Measurements from ENCODE around the gene WNT2B. TPM values are rescaled to one million over a fixed set of nuclear protein-coding genes. Genes with fewer than 3 reads are reported as not detected.

WNT2B gene
- polyA plus RNA-seq, 3 donors, result 0.07 to 0.79 TPM; not detected in 1

- H3K27ac Mint-ChIP-seq, result no peak overlapping the region
- no peaks in the 10 kb centered on the region for H3K4me1 Mint-ChIP-seq
- Histone ChIP-seq H3K36me3 (replicated peaks in 1 of 2; ENCODE audit: control insufficient read depth in 1 of 2, insufficient read depth in 2 of 2, low read length in 2 of 2) (peaks cover 2 to 7% of the 10 kb centered on the region in 2 donors), H3K27ac (ENCODE audit: low read depth in 1 of 2, low read length in 2 of 2) (no peak overlapping the region), H3K27me3 (ENCODE audit: control insufficient read depth in 2 of 2, insufficient read depth in 2 of 2, low read length in 2 of 2) (no peaks in the 10 kb centered on the region), H3K9me3 (replicated peaks in 1 of 2; ENCODE audit: control insufficient read depth in 1 of 2, insufficient read depth in 1 of 2, low read length in 2 of 2) (no peaks in the 10 kb centered on the region), H3K4me1 (ENCODE audit: control insufficient read depth in 1 of 2, insufficient read depth in 2 of 2, low read length in 2 of 2) (no peaks in the 10 kb centered on the region), H2AFZ (ENCODE audit: insufficient read depth, low read depth, low read length, poor library complexity, severe bottlenecking) (no peak overlapping the region), H3K79me2 (ENCODE audit: insufficient read depth, low read length) (no peaks in the 10 kb centered on the region), H3K4me3 (replicated peaks in 1 of 3; ENCODE audit: low read depth in 2 of 3, low read length in 3 of 3) (no peak overlapping the region), H3K4me2 (replicated peaks; ENCODE audit: extremely low read depth, low read length, poor library complexity, severe bottlenecking) (no peak overlapping the region), H3K9ac (ENCODE audit: insufficient read depth, low read length, poor library complexity, severe bottlenecking) (no peak overlapping the region), H4K20me1 (ENCODE audit: insufficient read depth, low read length) (no peaks in the 10 kb centered on the region)
- H3K27me3 Mint-ChIP-seq (ENCODE audit: low read depth in 3 of 3), result peaks cover 0 to 2% (median 0%) of the 10 kb centered on the region in 3 donors
- DNase-seq, result no peak
- no peaks in the 10 kb centered on the region for H3K9me3 Mint-ChIP-seq
- no peak for TF ChIP-seq CTCF (IDR thresholded peaks at IDR 0.05)
- H3K36me3 Mint-ChIP-seq, result peaks cover 12 to 21% of the 10 kb centered on the region in 2 donors
- 100% methylated on average over 1 of the region's 4 CpGs for WGBS (ENCODE audit: insufficient coverage)
- no peak overlapping the region for H3K4me3 Mint-ChIP-seq
- intact Hi-C loops (cut with micrococcal nuclease), result no loop called here
Observed at GRCh38 chr1:112532064-112532463, 23.3 kb downstream of the WNT2B start.

GRCh38 chr1:112533029-112533428, 24.3 kb downstream of the WNT2B start:
- Histone ChIP-seq H3K27ac (ENCODE audit: low read depth in 1 of 2, low read length in 2 of 2) (no peak overlapping the region), H3K9ac (ENCODE audit: insufficient read depth, low read length, poor library complexity, severe bottlenecking) (no peak overlapping the region), H3K36me3 (replicated peaks in 1 of 2; ENCODE audit: control insufficient read depth in 1 of 2, insufficient read depth in 2 of 2, low read length in 2 of 2) (peaks cover under 1 to 2% of the 10 kb centered on the region in 2 donors), H3K4me1 (ENCODE audit: control insufficient read depth in 1 of 2, insufficient read depth in 2 of 2, low read length in 2 of 2) (no peaks in the 10 kb centered on the region), H3K4me2 (replicated peaks; ENCODE audit: extremely low read depth, low read length, poor library complexity, severe bottlenecking) (no peak overlapping the region), H3K27me3 (ENCODE audit: control insufficient read depth in 2 of 2, insufficient read depth in 2 of 2, low read length in 2 of 2) (no peaks in the 10 kb centered on the region), H3K9me3 (replicated peaks in 1 of 2; ENCODE audit: control insufficient read depth in 1 of 2, insufficient read depth in 1 of 2, low read length in 2 of 2) (no peaks in the 10 kb centered on the region), H2AFZ (ENCODE audit: insufficient read depth, low read depth, low read length, poor library complexity, severe bottlenecking) (no peak overlapping the region), H3K4me3 (replicated peaks in 1 of 3; ENCODE audit: low read depth in 2 of 3, low read length in 3 of 3) (no peak overlapping the region), H4K20me1 (ENCODE audit: insufficient read depth, low read length) (no peaks in the 10 kb centered on the region), H3K79me2 (ENCODE audit: insufficient read depth, low read length) (no peaks in the 10 kb centered on the region)
- 98% methylated on average over 6 of the region's 6 CpGs for WGBS (ENCODE audit: insufficient coverage)
- no peak for DNase-seq
- Mint-ChIP-seq H3K4me1 (no peaks in the 10 kb centered on the region), H3K27ac (no peak overlapping the region), H3K9me3 (no peaks in the 10 kb centered on the region), H3K27me3 (ENCODE audit: low read depth in 3 of 3) (peaks cover 0 to 2% (median 0%) of the 10 kb centered on the region in 3 donors), H3K36me3 (peaks cover 13 to 16% of the 10 kb centered on the region in 2 donors), H3K4me3 (no peak overlapping the region)
- intact Hi-C loops (cut with micrococcal nuclease), result no loop called here
- no peak for TF ChIP-seq CTCF (IDR thresholded peaks at IDR 0.05)
